GM23248 (cell line): ENCODE measurements around the gene FADS1.

Source experiments
- EZH2 ChIP-seq: fragments of 200-600 bp; sonication (generic); IDR thresholded peaks from 2 replicates; pipeline ENCODE4 v1.6.1; 2018; ENCODE audit warnings: antibody characterized with exemption, mild to moderate bottlenecking; ENCODE audit not compliant: insufficient read depth, poor library complexity, severe bottlenecking
- EZH2phosphoT487 ChIP-seq: fragments of 200-600 bp; sonication (generic); IDR thresholded peaks from 2 replicates; pipeline ENCODE4 v1.6.1; 2018; ENCODE audit warnings: antibody characterized with exemption, moderate library complexity, mild to moderate bottlenecking, low read depth; ENCODE audit not compliant: insufficient read depth

DNA sequence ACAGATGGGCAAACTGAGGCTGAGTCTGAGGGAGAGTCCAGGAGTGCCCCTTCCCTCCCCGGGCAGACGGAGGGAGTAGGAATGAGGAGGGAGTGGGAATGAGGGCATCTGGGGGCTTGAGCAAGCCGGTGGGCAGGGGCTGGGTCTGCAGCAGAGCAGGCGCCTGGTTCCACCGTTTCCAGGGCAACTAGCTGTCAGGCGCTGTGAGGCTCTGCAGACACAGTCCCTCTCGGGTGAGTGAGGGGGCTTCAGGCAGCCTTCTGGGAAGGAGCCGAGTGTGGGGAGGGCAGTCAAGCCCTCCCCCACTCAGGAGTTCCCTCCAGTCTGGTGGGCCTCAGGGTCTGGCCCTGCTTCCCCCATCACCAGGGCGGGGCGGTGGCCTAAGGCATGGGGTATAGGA is 43.4 kb downstream of the FADS1 start:
- TF ChIP-seq EZH2 (no peak), EZH2phosphoT487 (no peak)
